Neural cell (in vitro differentiated cells): Measurements from ENCODE around the gene PLCB1. TPM values are rescaled to one million over a fixed set of nuclear protein-coding genes. Genes with fewer than 3 reads are reported as not detected.

ENCODE experiments used
- H2AFZ ChIP-seq: fragments of 200-600, 300-800 bp; sonication (generic), shearing (Covaris generic); 2 replicates; pipeline ENCODE4 v1.6.0; 2014; ENCODE audit warnings: low read depth, mild to moderate bottlenecking, antibody characterized with exemption, low read length, moderate library complexity
- H3F3A ChIP-seq: fragments of 200-600 bp; shearing (Covaris generic); 2 replicates; pipeline ENCODE4 v1.6.1; 2016; ENCODE audit warnings: mild to moderate bottlenecking, moderate library complexity, mixed read lengths, antibody characterized with exemption, low read length; ENCODE audit not compliant: insufficient read depth, poor library complexity, severe bottlenecking
- H3K27ac ChIP-seq: fragments of 200-600, 300-800 bp; sonication (generic), shearing (Covaris generic); 2 replicates; pipeline ENCODE4 v1.5.1; 2014; ENCODE audit warnings: mild to moderate bottlenecking, low read length, moderate library complexity
- H3K27me3 ChIP-seq: fragments of 300-800, 200-600 bp; sonication (generic), shearing (Covaris generic); 2 replicates; pipeline ENCODE4 v1.6.0; 2014; ENCODE audit warnings: mild to moderate bottlenecking, low read depth, low read length, moderate library complexity; ENCODE audit not compliant: insufficient read depth
- H3K36me3 ChIP-seq: fragments of 300-800, 200-600 bp; sonication (generic), shearing (Covaris generic); 2 replicates; pipeline ENCODE4 v1.5.1; 2014; ENCODE audit warnings: mild to moderate bottlenecking, antibody characterized with exemption, low read length, moderate library complexity; ENCODE audit not compliant: insufficient read depth
- H3K4me2 ChIP-seq: fragments of 300-800, 200-600 bp; sonication (generic), shearing (Covaris generic); 2 replicates; pipeline ENCODE4 v1.6.0; 2014; ENCODE audit warnings: mild to moderate bottlenecking, low read length
- H3K4me3 ChIP-seq: fragments of 300-800, 200-600 bp; sonication (generic), shearing (Covaris generic); 2 replicates; pipeline ENCODE4 v1.5.1; 2014; ENCODE audit warnings: mild to moderate bottlenecking, low read length, moderate library complexity
- H3K79me2 ChIP-seq: fragments of 200-600 bp; shearing (Covaris generic); replicated peaks from 2 replicates; pipeline ENCODE4 v1.6.0; 2014; ENCODE audit warnings: mild to moderate bottlenecking, low read length, moderate library complexity; ENCODE audit not compliant: insufficient read depth
- H3K9ac ChIP-seq: fragments of 300-800, 200-600 bp; sonication (generic), shearing (Covaris generic); 2 replicates; pipeline ENCODE4 v1.6.1; 2016; ENCODE audit warnings: mild to moderate bottlenecking, low read length, mixed read lengths
- H3K9me2 ChIP-seq: fragments of 200-600 bp; shearing (Covaris generic); 2 replicates; pipeline ENCODE4 v1.6.1; 2016; ENCODE audit warnings: mild to moderate bottlenecking, low read length, mixed read lengths; ENCODE audit not compliant: insufficient read depth
- H3K9me3 ChIP-seq: fragments of 200-600, 300-800 bp; sonication (generic), shearing (Covaris generic); 2 replicates; pipeline ENCODE4 v1.6.1; 2016; ENCODE audit warnings: mild to moderate bottlenecking, mixed run types, low read length, moderate library complexity, mixed read lengths
- H4K20me1 ChIP-seq: fragments of 200-600 bp; shearing (Covaris generic); 2 replicates; pipeline ENCODE4 v1.6.1; 2016; ENCODE audit warnings: mild to moderate bottlenecking, mixed run types; ENCODE audit not compliant: insufficient read depth
- CTCF ChIP-seq: fragments of 450-650 bp; IDR thresholded peaks from 2 replicates; pipeline ENCODE4 v1.5.1; 2014; ENCODE audit warnings: antibody characterized with exemption, mild to moderate bottlenecking, moderate library complexity; ENCODE audit not compliant: poor library complexity, severe bottlenecking
- EP300 ChIP-seq: fragments of 450-650 bp; conservative IDR thresholded peaks from 2 replicates; pipeline ENCODE4 v1.6.1; 2014; ENCODE audit warnings: antibody characterized with exemption, mild to moderate bottlenecking, moderate library complexity; ENCODE audit not compliant: poor library complexity, severe bottlenecking
- EZH2 ChIP-seq: fragments of 200-600, 300-800 bp; shearing (Covaris generic), sonication (generic); IDR thresholded peaks from 2 replicates; pipeline ENCODE4 v1.6.1; 2014; ENCODE audit warnings: antibody characterized with exemption, low read length, borderline replicate concordance, mild to moderate bottlenecking; ENCODE audit not compliant: insufficient read depth, poor library complexity, severe bottlenecking
- MXI1 ChIP-seq: fragments of 450-650 bp; conservative IDR thresholded peaks from 2 replicates; pipeline ENCODE4 v1.6.1; 2014; ENCODE audit warnings: antibody characterized with exemption, mild to moderate bottlenecking; ENCODE audit not compliant: poor library complexity, severe bottlenecking
- POLR2AphosphoS5 ChIP-seq: IDR thresholded peaks from 2 replicates; pipeline ENCODE4 v1.6.1; 2012
- RAD21 ChIP-seq: fragments of 450-650 bp; conservative IDR thresholded peaks from 2 replicates; pipeline ENCODE4 v1.6.1; 2014; ENCODE audit warnings: antibody characterized with exemption, mild to moderate bottlenecking, moderate library complexity
- REST ChIP-seq: IDR thresholded peaks from 2 replicates; pipeline ENCODE4 v1.6.1; 2012; ENCODE audit warnings: borderline replicate concordance
- SMC3 ChIP-seq: fragments of 450-650 bp; conservative IDR thresholded peaks from 2 replicates; pipeline ENCODE4 v1.6.1; 2014; ENCODE audit warnings: antibody characterized with exemption, mild to moderate bottlenecking, moderate library complexity; ENCODE audit not compliant: poor library complexity
- TAF1 ChIP-seq: IDR thresholded peaks from 2 replicates; pipeline ENCODE4 v1.6.1; 2012; ENCODE audit warnings: low read depth
- polyA plus RNA-seq: library from polyadenylated mRNA; depleted of rRNA; stranded (reverse); fragments of >200 nt; gene quantifications from 2 replicates; pipeline ENCODE4 v1.2.3, GENCODE V29; 2014

Gene PLCB1
- polyA plus RNA-seq, 1 donor from 2014 or later = 11.4 TPM

DNA sequence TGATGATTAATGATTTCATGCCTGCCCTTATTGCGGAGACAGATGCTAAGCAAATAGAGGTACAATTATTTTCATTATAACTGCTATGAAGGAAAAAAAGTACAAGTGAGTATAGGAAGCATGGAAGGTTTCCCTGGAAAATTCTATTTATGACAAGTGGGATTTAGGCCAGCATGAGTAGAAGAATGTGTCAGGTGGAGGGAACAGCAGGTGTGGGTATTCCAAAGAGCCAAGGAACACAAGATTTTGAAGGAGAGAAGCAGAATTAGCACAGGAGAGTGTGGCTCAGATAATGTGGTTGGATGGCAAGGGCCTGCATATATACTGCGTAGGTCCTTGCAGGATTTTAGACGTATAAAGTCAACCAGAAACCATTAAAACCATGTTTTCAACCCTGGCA lies 11.4 kb downstream of the PLCB1 start:
- no peak overlapping the region for H3K9ac ChIP-seq
- H3K9me2 ChIP-seq = no peaks in the 10 kb centered on the region
- H3K79me2 ChIP-seq = no peaks in the 10 kb centered on the region
- H3K4me3 ChIP-seq = no peak overlapping the region
- no peaks in the 10 kb centered on the region for H3K9me3 ChIP-seq
- no peak overlapping the region for H3K4me2 ChIP-seq
- TF ChIP-seq MXI1 (no peak), POLR2AphosphoS5 (no peak), CTCF (no peak), RAD21 (no peak), SMC3 (no peak), TAF1 (no peak), EZH2 (no peak), EP300 (no peak), REST (no peak)
- no peak overlapping the region for H3K27ac ChIP-seq
- no peak overlapping the region for H2AFZ ChIP-seq
- H4K20me1 ChIP-seq = no peaks in the 10 kb centered on the region
- H3K27me3 ChIP-seq = no peaks in the 10 kb centered on the region
- no peaks in the 10 kb centered on the region for H3F3A ChIP-seq
- no peaks in the 10 kb centered on the region for H3K36me3 ChIP-seq

- Histone ChIP-seq H3K9me3 (no peaks in the 10 kb centered on the region), H3K9ac (no peak overlapping the region), H2AFZ (no peak overlapping the region), H4K20me1 (no peaks in the 10 kb centered on the region), H3F3A (no peaks in the 10 kb centered on the region), H3K4me3 (no peak overlapping the region), H3K27me3 (no peaks in the 10 kb centered on the region), H3K79me2 (no peaks in the 10 kb centered on the region), H3K4me2 (no peak overlapping the region), H3K27ac (no peak overlapping the region), H3K36me3 (no peaks in the 10 kb centered on the region), H3K9me2 (no peaks in the 10 kb centered on the region)
- TF ChIP-seq SMC3 (no peak), RAD21 (no peak), EZH2 (no peak), CTCF (no peak), TAF1 (no peak), REST (no peak), POLR2AphosphoS5 (no peak), EP300 (no peak), MXI1 (no peak)
These were observed 12.5 kb downstream of the PLCB1 start for GRCh38 chr20:8144282-8145245.
